H1 (cell line): ENCODE data around the gene ASCC3. TPM values are rescaled to one million over a fixed set of nuclear protein-coding genes. Genes with fewer than 3 reads are reported as not detected.

Source experiments
- CTCF ChIA-PET: fragments of 300-600 bp; sonication (Branson Sonifier 250); formaldehyde crosslinking; loops from one replicate; lab custom pipeline; 2021; ENCODE audit not compliant: partially characterized antibody; lab: Charles Lee
- POLR2A ChIA-PET: fragments of 300-600 bp; sonication (Branson Sonifier 250); formaldehyde crosslinking; loops from one replicate; lab custom pipeline; 2021; ENCODE audit warnings: inconsistent platforms; ENCODE audit not compliant: partially characterized antibody; lab: Charles Lee
- DNase-seq, 2 experiments: peaks; one replicate each; pipeline versions ENCODE4 v3.0.0 to v3.0.0-alpha.2; 2010 to 2022; ENCODE audit warnings: low spot score in 2 of 2, low read depth in 1 of 2, mixed read lengths in 1 of 2
- FAIRE-seq: peaks from 2 replicates; lab custom pipeline; 2011; peaks lifted over from hg19 to GRCh38; lab: Jason Lieb, UNC
- H2AFZ ChIP-seq: 2 replicates; pipeline ENCODE4 v1.8.1; 2012; ENCODE audit warnings: low read length, inconsistent platforms
- H2AK5ac ChIP-seq: 2 replicates; pipeline ENCODE4 v1.6.1; 2013; ENCODE audit warnings: low read depth, low read length
- H2BK120ac ChIP-seq: replicated peaks from 2 replicates; pipeline ENCODE3; 2013; ENCODE audit warnings: low read depth, low read length, inconsistent platforms
- H2BK12ac ChIP-seq: 2 replicates; pipeline ENCODE4 v1.6.1; 2013; ENCODE audit warnings: low read depth, low read length
- H2BK15ac ChIP-seq: 2 replicates; pipeline ENCODE4 v1.6.1; 2013; ENCODE audit warnings: low read length
- H2BK20ac ChIP-seq: 2 replicates; pipeline ENCODE4 v1.6.1; 2013; ENCODE audit warnings: low read length
- H2BK5ac ChIP-seq: 2 replicates; pipeline ENCODE4 v1.6.1; 2013; ENCODE audit warnings: low read depth, low read length
- H3K14ac ChIP-seq: 2 replicates; pipeline ENCODE4 v1.6.1; 2013; ENCODE audit warnings: inconsistent platforms; ENCODE audit not compliant: insufficient read length
- H3K18ac ChIP-seq: 2 replicates; pipeline ENCODE4 v1.6.1; 2013; ENCODE audit warnings: low read length; ENCODE audit errors: extremely low read depth
- H3K23ac ChIP-seq: 2 replicates; pipeline ENCODE4 v1.6.1; 2013; ENCODE audit warnings: inconsistent platforms; ENCODE audit not compliant: insufficient read length
- H3K23me2 ChIP-seq: 2 replicates; pipeline ENCODE4 v1.6.1; 2013; ENCODE audit warnings: low read depth, low read length
- H3K27ac ChIP-seq: 2 replicates; pipeline ENCODE4 v1.6.1; 2011; ENCODE audit warnings: low read depth, low read length, inconsistent platforms
- H3K27me3 ChIP-seq, 4 experiments: replicated peaks in 1 of 4; 1 replicate in 1 of 4; 2 replicates in 3 of 4; pipeline versions ENCODE4 v1.6.1 to v1.8.1; 2011 to 2013; ENCODE audit warnings: low read length in 3 of 4, mild to moderate bottlenecking in 3 of 4, inconsistent platforms in 2 of 4, mixed read lengths in 2 of 4, moderate library complexity in 1 of 4; ENCODE audit not compliant: control insufficient read depth in 3 of 4, insufficient read depth in 3 of 4; ENCODE audit errors: extremely low read depth in 1 of 4
- H3K36me3 ChIP-seq, 4 experiments: 2 replicates each; pipeline versions ENCODE4 v1.6.1 to v1.8.1; 2011 to 2013; ENCODE audit warnings: mild to moderate bottlenecking in 4 of 4, low read length in 3 of 4, moderate library complexity in 2 of 4, control low read depth in 1 of 4, inconsistent platforms in 1 of 4; ENCODE audit not compliant: insufficient read depth in 4 of 4, control insufficient read depth in 2 of 4
- H3K4ac ChIP-seq: replicated peaks from 2 replicates; pipeline ENCODE3; 2013; ENCODE audit warnings: low read length, low read depth, mixed read lengths, inconsistent platforms; ENCODE audit not compliant: insufficient read length
- H3K4me1 ChIP-seq, 4 experiments: replicated peaks in 1 of 4; 1 replicate in 1 of 4; 2 replicates in 3 of 4; pipeline versions ENCODE4 v1.6.1 to v1.8.1; 2011 to 2013; ENCODE audit warnings: low read length in 3 of 4, inconsistent platforms in 2 of 4, mixed read lengths in 1 of 4; ENCODE audit not compliant: insufficient read depth in 4 of 4, control insufficient read depth in 3 of 4
- H3K4me2 ChIP-seq, 2 experiments: 2 replicates each; pipeline versions ENCODE4 v1.6.1 to v1.8.1; 2011 to 2013; ENCODE audit warnings: low read depth in 2 of 2, low read length in 2 of 2, control low read depth in 1 of 2, inconsistent platforms in 1 of 2, mild to moderate bottlenecking in 1 of 2; ENCODE audit not compliant: insufficient read depth in 1 of 2
- H3K4me3 ChIP-seq, 4 experiments: fragments of 200-600, 300-600 bp in 1 of 4; sonication (generic), shearing (Covaris generic), sonication (Bioruptor Twin) in 1 of 4; 2 replicates each; pipeline versions ENCODE4 v1.5.1 to v1.8.1; 2011 to 2016; ENCODE audit warnings: low read length in 4 of 4, low read depth in 3 of 4, control low read depth in 2 of 4, inconsistent platforms in 2 of 4, mild to moderate bottlenecking in 2 of 4, mixed read lengths in 1 of 4, moderate library complexity in 1 of 4; ENCODE audit not compliant: insufficient read depth in 2 of 4; ENCODE audit errors: extremely low read depth in 1 of 4
- H3K56ac ChIP-seq: replicated peaks from 2 replicates; pipeline ENCODE3; 2013; ENCODE audit warnings: low read depth, mild to moderate bottlenecking, mixed read lengths, low read length, inconsistent platforms; ENCODE audit not compliant: insufficient read length
- H3K79me1 ChIP-seq: 2 replicates; pipeline ENCODE4 v1.6.1; 2013; ENCODE audit warnings: low read depth, low read length, control low read depth
- H3K79me2 ChIP-seq, 2 experiments: 2 replicates each; pipeline versions ENCODE4 v1.6.1 to v1.8.1; 2012 to 2013; ENCODE audit warnings: low read length in 2 of 2, mild to moderate bottlenecking in 2 of 2, inconsistent platforms in 1 of 2; ENCODE audit not compliant: insufficient read depth in 2 of 2, control insufficient read depth in 1 of 2
- H3K9ac ChIP-seq, 4 experiments: replicated peaks in 1 of 4; 1 replicate in 1 of 4; 2 replicates in 3 of 4; pipeline versions ENCODE4 v1.6.1 to v1.8.1; 2011 to 2013; ENCODE audit warnings: low read depth in 3 of 4, low read length in 3 of 4, control low read depth in 2 of 4, mild to moderate bottlenecking in 2 of 4, moderate library complexity in 2 of 4, inconsistent platforms in 1 of 4; ENCODE audit errors: extremely low read depth in 1 of 4
- H3K9me3 ChIP-seq, 2 experiments: 2 replicates each; pipeline versions ENCODE4 v1.6.1 to v1.8.1; 2012 to 2013; ENCODE audit warnings: mild to moderate bottlenecking in 2 of 2, moderate library complexity in 2 of 2, control low read depth in 1 of 2, inconsistent platforms in 1 of 2, low read depth in 1 of 2, low read length in 1 of 2, mixed read lengths in 1 of 2; ENCODE audit not compliant: insufficient read depth in 2 of 2
- H4K20me1 ChIP-seq, 2 experiments: replicated peaks in 1 of 2; 2 replicates each; pipeline versions ENCODE3 to v1.8.1; 2011 to 2013; ENCODE audit warnings: inconsistent platforms in 2 of 2, low read length in 2 of 2, mild to moderate bottlenecking in 1 of 2; ENCODE audit not compliant: insufficient read depth in 2 of 2, control insufficient read depth in 1 of 2
- H4K5ac ChIP-seq: 2 replicates; pipeline ENCODE4 v1.6.1; 2013; ENCODE audit warnings: low read length, low read depth, mixed read lengths, inconsistent platforms; ENCODE audit not compliant: insufficient read length
- H4K8ac ChIP-seq: 2 replicates; pipeline ENCODE4 v1.8.0; 2013; ENCODE audit warnings: mild to moderate bottlenecking, moderate library complexity, low read length, inconsistent platforms; ENCODE audit not compliant: insufficient read depth; ENCODE audit errors: extremely low read depth
- H4K91ac ChIP-seq: replicated peaks from 2 replicates; pipeline ENCODE3; 2013; ENCODE audit warnings: low read length, mixed read lengths, inconsistent platforms; ENCODE audit not compliant: insufficient read length
- CBX8 ChIP-seq: fragments of 300-800, 300-1000 bp; sonication (generic); IDR thresholded peaks from 2 replicates; pipeline ENCODE4 v1.7.1; 2016; ENCODE audit warnings: low read depth, low read length, borderline replicate concordance
- CTBP2 ChIP-seq: IDR thresholded peaks from 2 replicates; pipeline ENCODE4 v1.7.0; 2011; ENCODE audit warnings: borderline replicate concordance, mild to moderate bottlenecking, moderate library complexity, mixed read lengths, low read length; ENCODE audit not compliant: insufficient read depth, insufficient read length
- EZH2 ChIP-seq: fragments of 200-600 bp; sonication (generic); IDR thresholded peaks from 2 replicates; pipeline ENCODE4 v1.7.1; 2012; ENCODE audit warnings: low read depth, mild to moderate bottlenecking, moderate library complexity, low read length, inconsistent platforms; ENCODE audit not compliant: severe bottlenecking
- KDM4A ChIP-seq: IDR thresholded peaks from one replicate; pipeline ENCODE4 v1.7.1; 2012; ENCODE audit warnings: low read depth, mild to moderate bottlenecking, moderate library complexity, low read length, inconsistent platforms; ENCODE audit not compliant: severe bottlenecking
- PHF8 ChIP-seq: fragments of 200-600 bp; sonication (generic); conservative IDR thresholded peaks from 2 replicates; pipeline ENCODE4 v1.7.1; 2012; ENCODE audit warnings: low read depth, mild to moderate bottlenecking, inconsistent platforms, low read length, moderate library complexity
- RNF2 ChIP-seq: fragments of 200-900, 300-1000 bp; sonication (generic); IDR thresholded peaks from 2 replicates; pipeline ENCODE4 v1.7.1; 2016; ENCODE audit warnings: borderline replicate concordance, low read depth, mild to moderate bottlenecking, antibody characterized with exemption, low read length; ENCODE audit not compliant: poor library complexity, severe bottlenecking; ENCODE audit errors: missing control alignments
- SUZ12 ChIP-seq: fragments of 200-600 bp; sonication (generic); IDR thresholded peaks from 2 replicates; pipeline ENCODE4 v1.6.1; 2012; ENCODE audit warnings: mild to moderate bottlenecking, inconsistent platforms, low read length, moderate library complexity, mixed read lengths
- TBP ChIP-seq: IDR thresholded peaks from 2 replicates; pipeline ENCODE4 v1.6.1; 2011; ENCODE audit warnings: low read depth, low read length, improper control_type of control experiment
- WGBS, 2 experiments: shearing (Covaris generic) in 1 of 2; methylation state at CpG; one replicate each; pipeline versions ENCODE4 v1.1.6 to v1.1.7; 2013 to 2015; ENCODE audit warnings: low lambda C conversion rate in 2 of 2, mixed read lengths in 2 of 2, inconsistent platforms in 1 of 2, low coverage in 1 of 2, missing lambda C conversion rate in 1 of 2; ENCODE audit not compliant: insufficient replicate concordance in 2 of 2, insufficient coverage in 1 of 2, insufficient read length in 1 of 2; ENCODE audit errors: extremely low coverage in 1 of 2, missing lambda C conversion rate in 1 of 2; 5-methylcytosine and 5-hydroxymethylcytosine counted together
- polyA plus RNA-seq, 7 experiments: library from polyadenylated mRNA; depleted of rRNA in 3 of 7; stranded (reverse) in 5 of 7; unstranded in 2 of 7; fragments of >200 nt in 5 of 7; fragments of 200-250 nt in 2 of 7; gene quantifications; 1 replicate in 5 of 7; 2 replicates in 1 of 7; 4 replicates in 1 of 7; pipeline versions ENCODE4 v1.2.1 to v1.2.3, GENCODE V29; 2011 to 2013; ENCODE audit warnings: missing spikeins in 2 of 7, mixed read lengths in 2 of 7
- total RNA-seq: library from RNA; stranded (reverse); fragmentation: NEBNext Ultra II Directional; extraction: Animal tissue kit (Norgen Biotek cat#: 25700); gene quantifications from 2 replicates; pipeline ENCODE4 v1.2.1, GENCODE V29; 2021

Gene ASCC3
- total and polyA plus RNA-seq, 2 of the 8 experiments (the other 6 are each of a cell fraction or from before 2014, with no cell fraction given), result 37.5 to 77.8 TPM

DNA sequence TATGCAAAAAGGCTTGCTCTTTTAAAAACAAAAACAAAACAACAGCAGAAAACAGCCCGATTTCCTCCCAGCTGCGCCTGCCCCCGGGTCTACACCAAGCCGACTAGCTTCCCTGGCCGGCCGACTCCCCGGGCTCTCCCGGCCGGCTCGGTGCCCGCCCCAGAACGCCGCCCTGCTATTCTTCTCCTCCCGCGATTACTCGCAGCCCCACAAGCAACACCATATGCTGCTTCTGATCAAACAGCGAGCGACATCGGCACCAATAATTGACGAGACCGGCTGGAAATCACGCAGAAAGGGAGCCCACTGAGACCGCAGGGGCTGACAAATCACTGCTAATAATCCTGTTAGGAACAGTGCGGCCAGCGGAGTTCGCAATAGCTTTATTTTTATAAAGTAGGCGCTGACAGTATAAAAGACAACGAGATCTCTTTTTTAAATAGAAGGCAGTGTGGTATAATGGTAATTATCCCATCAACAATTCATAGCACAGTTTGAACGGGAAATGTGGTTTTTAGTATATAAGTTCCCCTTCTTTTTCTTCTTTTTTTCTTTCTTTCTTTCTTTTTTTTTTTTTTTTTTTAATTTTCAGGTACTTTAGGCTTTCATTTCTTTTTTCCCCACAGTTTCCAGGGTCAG lies 419.7 kb downstream of the ASCC3 start:
- peaks cover 88 to 100% (median 94%) of the 10 kb centered on the region in 4 experiments for H3K27me3 ChIP-seq
- H2AK5ac ChIP-seq, result no peak overlapping the region
- no peak overlapping the region for H2BK20ac ChIP-seq
- peak overlapping the region in 1 of 4 experiments; percentile 48; a peak in 2 of 8 replicates for H3K4me3 ChIP-seq
- no peaks in the 10 kb centered on the region for H3K79me1 ChIP-seq
- FAIRE-seq, result no peak
- H3K56ac ChIP-seq, result no peak overlapping the region
- no peak overlapping the region for H3K14ac ChIP-seq
- peak overlapping the region; percentile 60 to 69 for H3K4me2 ChIP-seq
- peaks cover 0 to 3% (median 0%) of the 10 kb centered on the region in 4 experiments; a peak in 1 of 8 replicates for H3K36me3 ChIP-seq
- H2AFZ ChIP-seq, result no peak overlapping the region
- H3K23me2 ChIP-seq, result peaks cover 10% of the 10 kb centered on the region; the same call in 1 of the 2 replicates
- no peak overlapping the region for H3K18ac ChIP-seq
- POLR2A ChIA-PET, result interaction anchor here (0.9 kb wide), 1 partner anchor 12 kb away, joined by 3 read pairs; no protein-coding TSS in a partner anchor
- no peak overlapping the region for H4K8ac ChIP-seq
- DNase-seq, result peak in 1 of 2 experiments; percentile 76
- H2BK5ac ChIP-seq, result no peak overlapping the region
- no peak overlapping the region for H2BK120ac ChIP-seq
- peak; percentile 57 for TF ChIP-seq CTBP2
- TF ChIP-seq EZH2, result peak; percentile 97
- peak; percentile 98 for TF ChIP-seq SUZ12
- peak; percentile 100 for TF ChIP-seq RNF2
- peak; percentile 87 for TF ChIP-seq CBX8
- TF ChIP-seq KDM4A, result peak; percentile 26
- TF ChIP-seq TBP, result no peak
- no peak for TF ChIP-seq PHF8
- 3% methylated on average over 29 of the region's 29 CpGs; no CpG with 5 or more reads in 1 of the 2 experiments for WGBS, 2 experiments
- H3K4ac ChIP-seq, result no peak overlapping the region
- no peak overlapping the region for H3K9ac ChIP-seq
- no peak overlapping the region for H2BK12ac ChIP-seq
- no peak overlapping the region for H3K27ac ChIP-seq
- no peaks in the 10 kb centered on the region for H3K79me2 ChIP-seq
- no peaks in the 10 kb centered on the region for H3K9me3 ChIP-seq
- H4K20me1 ChIP-seq, result peaks cover 7 to 12% of the 10 kb centered on the region in 2 experiments
- CTCF ChIA-PET, result interaction anchor here (0.7 to 11.8 kb wide), 46 partner anchors 9 to 457 kb away, joined by 3 to 215 read pairs (median 4); no protein-coding TSS in a partner anchor
- H3K23ac ChIP-seq, result no peak overlapping the region
- H2BK15ac ChIP-seq, result no peak overlapping the region
- H4K5ac ChIP-seq, result no peak overlapping the region
- H3K4me1 ChIP-seq, result peaks cover 12 to 38% (median 23%) of the 10 kb centered on the region in 4 experiments
- no peak overlapping the region for H4K91ac ChIP-seq
